Measurements from ENCODE around the gene CD7. TPM values are rescaled to one million over a fixed set of nuclear protein-coding genes. Genes with fewer than 3 reads are reported as not detected.

The CD7 gene
- total and polyA plus RNA-seq, 9 of the 15 experiments (the other 6 are each of a cell fraction or from before 2014, with no cell fraction given): 0.21 to 0.35 TPM; not detected in 7

DNA sequence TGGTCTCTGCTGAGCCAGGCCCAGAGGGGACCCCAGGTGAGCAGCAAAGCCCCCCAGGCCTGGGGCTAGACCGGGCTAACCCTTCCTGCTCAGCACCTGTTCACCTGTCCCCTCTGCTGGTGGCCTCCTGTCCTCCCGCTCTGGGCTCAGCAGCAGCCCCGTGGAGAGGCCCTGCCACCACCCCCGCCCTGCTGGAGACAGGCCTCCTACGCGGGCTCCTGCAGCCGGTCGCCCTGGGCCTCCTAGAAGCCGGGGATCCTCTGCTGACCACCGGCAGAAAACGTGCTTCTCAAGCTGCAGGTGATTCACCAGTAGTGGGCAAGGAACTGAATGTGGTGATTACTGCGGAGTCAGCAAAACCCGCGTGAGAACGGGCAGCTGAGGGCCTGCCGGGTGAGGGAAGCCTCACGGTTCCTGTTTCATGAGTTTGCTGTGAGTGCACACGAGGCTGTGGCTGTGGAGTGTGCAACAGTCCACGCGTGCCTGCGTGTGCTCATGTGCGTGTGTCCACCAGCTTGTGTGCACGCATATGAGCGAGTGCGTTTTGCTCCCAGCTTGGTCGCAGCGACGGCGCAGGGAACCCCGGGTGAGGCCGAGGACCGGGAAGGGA, 15.4 kb upstream of the CD7 start (continued):
- TF ChIP-seq, protein P1, sequence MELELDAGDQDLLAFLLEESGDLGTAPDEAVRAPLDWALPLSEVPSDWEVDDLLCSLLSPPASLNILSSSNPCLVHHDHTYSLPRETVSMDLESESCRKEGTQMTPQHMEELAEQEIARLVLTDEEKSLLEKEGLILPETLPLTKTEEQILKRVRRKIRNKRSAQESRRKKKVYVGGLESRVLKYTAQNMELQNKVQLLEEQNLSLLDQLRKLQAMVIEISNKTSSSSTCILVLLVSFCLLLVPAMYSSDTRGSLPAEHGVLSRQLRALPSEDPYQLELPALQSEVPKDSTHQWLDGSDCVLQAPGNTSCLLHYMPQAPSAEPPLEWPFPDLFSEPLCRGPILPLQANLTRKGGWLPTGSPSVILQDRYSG (tag; conservative IDR thresholded peaks at IDR 0.05; ENCODE audit: low read depth): no peak
- TF ChIP-seq FOXK1 (CRISPR knock-in tag; IDR thresholded peaks at IDR 0.05; ENCODE audit: borderline replicate concordance) (no peak), MAFG (tag; conservative IDR thresholded peaks at IDR 0.05) (peak; percentile 94), ZNF586 (CRISPR knock-in tag; conservative IDR thresholded peaks at IDR 0.05) (no peak), MBD2 (IDR thresholded peaks at IDR 0.05; ENCODE audit: borderline replicate concordance, low read depth) (no peak), YY1 (IDR thresholded peaks at IDR 0.05; ENCODE audit: borderline replicate concordance in 1 of 3, control insufficient read depth in 1 of 3, extremely low read depth in 1 of 3, insufficient read depth in 3 of 3, insufficient read length in 1 of 3, insufficient replicate concordance in 2 of 3, low read depth in 1 of 3, low read length in 2 of 3) (no peak), ELF4 (CRISPR knock-in tag; IDR thresholded peaks at IDR 0.05) (no peak), ASH1L (IDR thresholded peaks at IDR 0.05; ENCODE audit: borderline replicate concordance, low read depth, partially characterized antibody) (no peak), ARHGAP35 (IDR thresholded peaks at IDR 0.05; ENCODE audit: partially characterized antibody) (no peak), LARP7 (IDR thresholded peaks at IDR 0.05) (no peak), TAF7 (tag; IDR thresholded peaks at IDR 0.05) (no peak), ZFP1 (CRISPR knock-in tag; IDR thresholded peaks at IDR 0.05) (no peak), ILF3 (IDR thresholded peaks at IDR 0.05; ENCODE audit: borderline replicate concordance) (no peak), ETS2 (tag; IDR thresholded peaks at IDR 0.05; ENCODE audit: borderline replicate concordance, poor library complexity, severe bottlenecking) (no peak), PRPF4 (IDR thresholded peaks at IDR 0.05; ENCODE audit: insufficient read depth, low read depth, low read length, poor library complexity, severe bottlenecking) (no peak), FIP1L1 (IDR thresholded peaks at IDR 0.05; ENCODE audit: low read depth, low read length, poor library complexity, severe bottlenecking) (peak; percentile 6)
- TF ChIP-seq, protein P2, sequence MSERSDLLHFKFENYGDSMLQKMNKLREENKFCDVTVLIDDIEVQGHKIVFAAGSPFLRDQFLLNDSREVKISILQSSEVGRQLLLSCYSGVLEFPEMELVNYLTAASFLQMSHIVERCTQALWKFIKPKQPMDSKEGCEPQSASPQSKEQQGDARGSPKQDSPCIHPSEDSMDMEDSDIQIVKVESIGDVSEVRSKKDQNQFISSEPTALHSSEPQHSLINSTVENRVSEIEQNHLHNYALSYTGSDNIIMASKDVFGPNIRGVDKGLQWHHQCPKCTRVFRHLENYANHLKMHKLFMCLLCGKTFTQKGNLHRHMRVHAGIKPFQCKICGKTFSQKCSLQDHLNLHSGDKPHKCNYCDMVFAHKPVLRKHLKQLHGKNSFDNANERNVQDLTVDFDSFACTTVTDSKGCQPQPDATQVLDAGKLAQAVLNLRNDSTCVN (CRISPR knock-in tag; IDR thresholded peaks at IDR 0.05): no peak
- TF ChIP-seq, protein P3, sequence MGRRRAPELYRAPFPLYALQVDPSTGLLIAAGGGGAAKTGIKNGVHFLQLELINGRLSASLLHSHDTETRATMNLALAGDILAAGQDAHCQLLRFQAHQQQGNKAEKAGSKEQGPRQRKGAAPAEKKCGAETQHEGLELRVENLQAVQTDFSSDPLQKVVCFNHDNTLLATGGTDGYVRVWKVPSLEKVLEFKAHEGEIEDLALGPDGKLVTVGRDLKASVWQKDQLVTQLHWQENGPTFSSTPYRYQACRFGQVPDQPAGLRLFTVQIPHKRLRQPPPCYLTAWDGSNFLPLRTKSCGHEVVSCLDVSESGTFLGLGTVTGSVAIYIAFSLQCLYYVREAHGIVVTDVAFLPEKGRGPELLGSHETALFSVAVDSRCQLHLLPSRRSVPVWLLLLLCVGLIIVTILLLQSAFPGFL (CRISPR knock-in tag; IDR thresholded peaks at IDR 0.05): no peak
- TF ChIP-seq, protein P4, sequence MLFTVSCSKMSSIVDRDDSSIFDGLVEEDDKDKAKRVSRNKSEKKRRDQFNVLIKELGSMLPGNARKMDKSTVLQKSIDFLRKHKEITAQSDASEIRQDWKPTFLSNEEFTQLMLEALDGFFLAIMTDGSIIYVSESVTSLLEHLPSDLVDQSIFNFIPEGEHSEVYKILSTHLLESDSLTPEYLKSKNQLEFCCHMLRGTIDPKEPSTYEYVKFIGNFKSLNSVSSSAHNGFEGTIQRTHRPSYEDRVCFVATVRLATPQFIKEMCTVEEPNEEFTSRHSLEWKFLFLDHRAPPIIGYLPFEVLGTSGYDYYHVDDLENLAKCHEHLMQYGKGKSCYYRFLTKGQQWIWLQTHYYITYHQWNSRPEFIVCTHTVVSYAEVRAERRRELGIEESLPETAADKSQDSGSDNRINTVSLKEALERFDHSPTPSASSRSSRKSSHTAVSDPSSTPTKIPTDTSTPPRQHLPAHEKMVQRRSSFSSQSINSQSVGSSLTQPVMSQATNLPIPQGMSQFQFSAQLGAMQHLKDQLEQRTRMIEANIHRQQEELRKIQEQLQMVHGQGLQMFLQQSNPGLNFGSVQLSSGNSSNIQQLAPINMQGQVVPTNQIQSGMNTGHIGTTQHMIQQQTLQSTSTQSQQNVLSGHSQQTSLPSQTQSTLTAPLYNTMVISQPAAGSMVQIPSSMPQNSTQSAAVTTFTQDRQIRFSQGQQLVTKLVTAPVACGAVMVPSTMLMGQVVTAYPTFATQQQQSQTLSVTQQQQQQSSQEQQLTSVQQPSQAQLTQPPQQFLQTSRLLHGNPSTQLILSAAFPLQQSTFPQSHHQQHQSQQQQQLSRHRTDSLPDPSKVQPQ (CRISPR knock-in tag; IDR thresholded peaks at IDR 0.05; ENCODE audit: borderline replicate concordance): no peak
- TF ChIP-seq, protein P5, sequence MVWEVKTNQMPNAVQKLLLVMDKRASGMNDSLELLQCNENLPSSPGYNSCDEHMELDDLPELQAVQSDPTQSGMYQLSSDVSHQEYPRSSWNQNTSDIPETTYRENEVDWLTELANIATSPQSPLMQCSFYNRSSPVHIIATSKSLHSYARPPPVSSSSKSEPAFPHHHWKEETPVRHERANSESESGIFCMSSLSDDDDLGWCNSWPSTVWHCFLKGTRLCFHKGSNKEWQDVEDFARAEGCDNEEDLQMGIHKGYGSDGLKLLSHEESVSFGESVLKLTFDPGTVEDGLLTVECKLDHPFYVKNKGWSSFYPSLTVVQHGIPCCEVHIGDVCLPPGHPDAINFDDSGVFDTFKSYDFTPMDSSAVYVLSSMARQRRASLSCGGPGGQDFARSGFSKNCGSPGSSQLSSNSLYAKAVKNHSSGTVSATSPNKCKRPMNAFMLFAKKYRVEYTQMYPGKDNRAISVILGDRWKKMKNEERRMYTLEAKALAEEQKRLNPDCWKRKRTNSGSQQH (CRISPR knock-in tag; IDR thresholded peaks at IDR 0.05): no peak

Measured in K562 (cell line).